ENCODE measurements around the gene DEPDC1.

DNA sequence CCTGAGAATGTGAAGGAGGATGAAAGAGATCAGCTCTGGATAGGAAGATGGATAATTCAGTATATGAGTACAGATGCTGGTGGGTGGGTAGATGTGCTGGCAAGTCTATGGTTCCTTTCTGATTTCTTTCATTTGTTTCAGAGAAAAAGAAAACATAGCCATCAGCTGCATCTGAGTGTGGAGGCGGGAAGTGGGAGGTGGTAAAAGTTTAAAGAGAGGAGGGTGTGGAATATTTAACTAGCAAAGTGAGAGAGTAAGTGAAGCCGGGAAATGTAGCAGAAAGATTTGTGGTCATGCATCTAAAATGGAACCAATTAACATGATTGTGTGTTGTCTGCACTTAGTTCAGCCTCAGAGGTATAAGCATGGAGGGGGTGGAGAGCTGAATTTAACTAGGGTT is 63.5 kb downstream of the DEPDC1 start:
- TF ChIP-seq ZNF70 (CRISPR knock-in tag; IDR thresholded peaks at IDR 0.05): no peak
- TF ChIP-seq GLIS3 (CRISPR knock-in tag; IDR thresholded peaks at IDR 0.05): no peak
- no peak for TF ChIP-seq ISL1 (CRISPR knock-in tag; IDR thresholded peaks at IDR 0.05)
- no peak for TF ChIP-seq ZFP30 (CRISPR knock-in tag; IDR thresholded peaks at IDR 0.05)
- TF ChIP-seq, protein P1, sequence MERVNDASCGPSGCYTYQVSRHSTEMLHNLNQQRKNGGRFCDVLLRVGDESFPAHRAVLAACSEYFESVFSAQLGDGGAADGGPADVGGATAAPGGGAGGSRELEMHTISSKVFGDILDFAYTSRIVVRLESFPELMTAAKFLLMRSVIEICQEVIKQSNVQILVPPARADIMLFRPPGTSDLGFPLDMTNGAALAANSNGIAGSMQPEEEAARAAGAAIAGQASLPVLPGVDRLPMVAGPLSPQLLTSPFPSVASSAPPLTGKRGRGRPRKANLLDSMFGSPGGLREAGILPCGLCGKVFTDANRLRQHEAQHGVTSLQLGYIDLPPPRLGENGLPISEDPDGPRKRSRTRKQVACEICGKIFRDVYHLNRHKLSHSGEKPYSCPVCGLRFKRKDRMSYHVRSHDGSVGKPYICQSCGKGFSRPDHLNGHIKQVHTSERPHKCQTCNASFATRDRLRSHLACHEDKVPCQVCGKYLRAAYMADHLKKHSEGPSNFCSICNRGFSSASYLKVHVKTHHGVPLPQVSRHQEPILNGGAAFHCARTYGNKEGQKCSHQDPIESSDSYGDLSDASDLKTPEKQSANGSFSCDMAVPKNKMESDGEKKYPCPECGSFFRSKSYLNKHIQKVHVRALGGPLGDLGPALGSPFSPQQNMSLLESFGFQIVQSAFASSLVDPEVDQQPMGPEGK (CRISPR knock-in tag; IDR thresholded peaks at IDR 0.05; ENCODE audit: borderline replicate concordance): no peak
- TF ChIP-seq ZNF565 (CRISPR knock-in tag; conservative IDR thresholded peaks at IDR 0.05; ENCODE audit: low read depth): no peak
- TF ChIP-seq SNAI2 (CRISPR knock-in tag; IDR thresholded peaks at IDR 0.05): no peak
- TF ChIP-seq RARB (CRISPR knock-in tag; IDR thresholded peaks at IDR 0.05): no peak
- TF ChIP-seq ZC3H10 (CRISPR knock-in tag; IDR thresholded peaks at IDR 0.05): no peak
- no peak for TF ChIP-seq ZFP3 (CRISPR knock-in tag; IDR thresholded peaks at IDR 0.05)
- no peak for TF ChIP-seq ARNTL (CRISPR knock-in tag; IDR thresholded peaks at IDR 0.05; ENCODE audit: borderline replicate concordance, low read depth)
- TF ChIP-seq CSDC2 (CRISPR knock-in tag; IDR thresholded peaks at IDR 0.05): no peak
- TF ChIP-seq, protein P2, sequence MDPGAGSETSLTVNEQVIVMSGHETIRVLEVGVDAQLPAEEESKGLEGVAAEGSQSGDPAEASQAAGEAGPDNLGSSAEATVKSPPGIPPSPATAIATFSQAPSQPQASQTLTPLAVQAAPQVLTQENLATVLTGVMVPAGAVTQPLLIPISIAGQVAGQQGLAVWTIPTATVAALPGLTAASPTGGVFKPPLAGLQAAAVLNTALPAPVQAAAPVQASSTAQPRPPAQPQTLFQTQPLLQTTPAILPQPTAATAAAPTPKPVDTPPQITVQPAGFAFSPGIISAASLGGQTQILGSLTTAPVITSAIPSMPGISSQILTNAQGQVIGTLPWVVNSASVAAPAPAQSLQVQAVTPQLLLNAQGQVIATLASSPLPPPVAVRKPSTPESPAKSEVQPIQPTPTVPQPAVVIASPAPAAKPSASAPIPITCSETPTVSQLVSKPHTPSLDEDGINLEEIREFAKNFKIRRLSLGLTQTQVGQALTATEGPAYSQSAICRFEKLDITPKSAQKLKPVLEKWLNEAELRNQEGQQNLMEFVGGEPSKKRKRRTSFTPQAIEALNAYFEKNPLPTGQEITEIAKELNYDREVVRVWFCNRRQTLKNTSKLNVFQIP (CRISPR knock-in tag; IDR thresholded peaks at IDR 0.05; ENCODE audit: borderline replicate concordance, low read depth): no peak
